Stimulated activated CD4-positive, alpha-beta T cell treated with anti-CD3 and anti-CD28 coated beads, Interleukin-1b, Interleukin-23, amount 100 ng/mL, for 48 hours (primary cell): ENCODE results near the gene SYNRG.
"Not testable (repeated sequence)": the region's sequence is repeated elsewhere in the genome, so short reads cannot be mapped to it uniquely, and the experiment has no call there.

Experiments used
- DNase-seq: peaks from one replicate; pipeline ENCODE4 v3.0.0-alpha.2; 2020

SYNRG gene

GRCh38 chr17:37541880-37542660 lies 67.1 kb downstream of the SYNRG start:
- no peak for DNase-seq

- no peak for DNase-seq
Observed at GRCh38 chr17:37538981-37539659, 70.1 kb downstream of the SYNRG start.

GRCh38 chr17:37535906-37536305 lies 73.3 kb downstream of the SYNRG start:
- no peak for DNase-seq

- DNase-seq: no peak
Observed at GRCh38 chr17:37532756-37533155, 76.5 kb downstream of the SYNRG start.

DNA sequence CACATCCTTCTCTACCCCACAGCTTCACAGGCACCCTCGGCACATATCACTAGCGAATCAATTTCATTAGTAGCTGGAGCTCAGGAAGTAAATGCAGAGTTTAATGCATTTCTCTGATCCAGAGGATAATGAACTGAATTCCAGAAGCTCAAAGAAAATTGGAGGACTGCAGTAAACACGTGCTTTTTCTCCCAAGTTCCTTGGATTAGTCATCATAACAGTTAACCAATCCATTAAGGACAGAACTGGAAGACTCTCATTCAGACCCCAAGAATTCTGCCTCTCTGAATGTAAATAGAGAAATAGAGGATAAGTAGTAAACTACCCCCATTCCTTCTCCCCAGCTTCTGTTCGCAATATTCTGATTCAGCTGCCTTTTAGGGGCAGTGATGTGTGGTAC lies 78.8 kb downstream of the SYNRG start:
- no peak for DNase-seq

- DNase-seq: peak; percentile 15
Observed at GRCh38 chr17:37527249-37527851, 81.9 kb downstream of the SYNRG start.

GRCh38 chr17:37523715-37524219 lies 85.5 kb downstream of the SYNRG start:
- no peak for DNase-seq

GRCh38 chr17:37521821-37522220 lies 87.4 kb downstream of the SYNRG start:
- DNase-seq: no peak

- no peak for DNase-seq
Observed at GRCh38 chr17:37520174-37520573, 89.0 kb downstream of the SYNRG start.

DNA sequence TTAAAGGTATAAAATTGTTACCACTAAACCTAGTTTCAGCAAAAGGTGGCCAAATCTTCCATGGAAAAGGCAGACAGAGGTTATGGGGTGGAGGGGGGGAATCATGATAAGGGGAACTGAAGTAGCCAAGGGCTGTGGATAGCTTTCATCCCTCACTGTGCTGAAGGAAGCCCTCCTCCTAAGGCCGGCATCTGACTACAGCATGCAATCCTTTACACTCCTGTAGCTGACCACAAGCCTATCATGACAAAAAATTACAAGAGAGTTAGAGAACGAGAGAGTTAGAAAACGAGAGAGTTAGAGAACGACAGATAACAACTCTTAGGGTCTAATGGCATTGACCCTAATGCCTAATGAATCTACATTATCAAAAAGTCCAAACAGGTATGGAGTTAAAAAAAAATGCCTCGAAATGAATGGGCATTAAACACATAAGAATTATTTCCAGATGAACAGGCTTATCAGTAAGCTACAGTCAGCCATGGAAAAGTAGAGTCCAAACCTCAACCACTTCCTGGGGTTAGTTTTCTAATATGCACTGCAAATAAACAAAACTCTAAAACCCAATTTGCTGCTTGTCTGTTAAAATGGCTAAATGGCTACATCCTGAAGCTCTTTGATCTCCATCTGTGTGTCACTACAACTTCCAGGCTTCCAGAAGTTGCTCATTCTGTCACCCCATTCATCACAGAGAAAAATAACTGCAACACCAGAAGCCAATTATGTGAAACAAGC lies 89.8 kb downstream of the SYNRG start:
- DNase-seq: no peak

GRCh38 chr17:37518826-37519225 lies 90.4 kb downstream of the SYNRG start:
- no peak for DNase-seq

GRCh38 chr17:37517881-37518280 lies 91.3 kb downstream of the SYNRG start:
- no peak for DNase-seq

DNA sequence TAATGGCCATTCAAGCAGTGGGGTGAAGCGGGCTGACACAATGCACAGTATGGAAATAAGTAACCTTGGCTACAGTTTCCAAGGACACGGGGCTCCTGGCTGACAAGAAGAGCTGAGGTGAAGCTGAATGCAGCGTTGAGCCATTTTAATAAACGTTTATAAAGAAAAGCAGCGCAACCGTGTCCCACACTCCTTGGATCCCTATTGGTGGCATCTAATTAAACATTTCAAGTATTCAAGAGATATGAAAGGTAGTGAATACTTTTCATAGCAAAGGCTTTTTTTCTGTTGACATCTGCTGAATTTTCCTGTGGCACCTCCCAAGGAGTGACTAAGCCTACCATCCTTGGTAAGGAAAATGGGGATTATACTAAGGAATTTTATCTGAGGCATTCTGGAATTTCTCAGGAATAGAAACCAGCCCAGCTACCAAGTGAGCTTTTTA lies 93.1 kb downstream of the SYNRG start:
- no peak for DNase-seq

DNA sequence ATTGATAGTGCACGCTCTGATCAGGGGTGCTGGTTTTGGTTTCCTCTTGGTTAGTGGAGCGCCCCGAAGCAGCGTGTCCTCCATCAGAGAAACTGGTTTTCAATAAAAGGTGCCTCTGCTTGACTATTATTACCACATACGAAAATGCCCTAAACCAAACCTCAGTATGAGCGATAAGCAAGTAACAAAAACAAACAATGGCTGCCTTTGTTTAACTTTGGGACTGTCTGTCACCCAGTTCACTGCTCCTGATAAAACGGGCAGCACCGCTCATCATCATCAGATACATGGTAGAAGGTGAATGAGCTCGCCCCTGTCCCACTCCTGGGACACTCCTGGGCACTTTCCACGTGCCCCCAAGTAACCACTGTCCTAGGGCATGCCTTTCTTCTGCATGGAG lies 95.5 kb downstream of the SYNRG start:
- DNase-seq: no peak

DNA sequence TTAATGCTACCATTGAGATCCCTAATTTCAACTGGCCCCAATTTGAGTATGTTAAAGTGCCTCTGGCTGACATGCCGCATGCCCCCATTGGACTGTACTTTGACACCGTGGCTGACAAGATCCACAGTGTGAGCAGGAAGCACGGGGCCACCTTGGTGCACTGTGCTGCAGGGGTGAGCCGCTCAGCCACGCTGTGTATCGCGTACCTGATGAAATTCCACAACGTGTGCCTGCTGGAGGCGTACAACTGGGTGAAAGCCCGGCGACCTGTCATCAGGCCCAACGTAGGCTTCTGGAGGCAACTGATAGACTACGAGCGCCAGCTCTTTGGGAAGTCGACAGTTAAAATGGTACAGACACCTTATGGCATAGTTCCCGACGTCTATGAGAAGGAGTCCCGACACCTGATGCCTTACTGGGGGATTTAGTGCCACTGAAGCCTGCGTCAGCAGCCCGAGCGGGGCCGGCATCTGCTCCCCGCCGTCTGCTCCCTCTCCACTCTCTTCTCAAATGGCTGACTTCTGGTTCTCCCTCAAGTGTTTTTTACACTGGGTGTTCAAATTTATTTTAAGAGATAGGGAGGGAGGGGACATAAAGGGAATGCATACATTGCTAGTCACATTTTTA lies 96.7 kb downstream of the SYNRG start:
- DNase-seq: no peak

DNA sequence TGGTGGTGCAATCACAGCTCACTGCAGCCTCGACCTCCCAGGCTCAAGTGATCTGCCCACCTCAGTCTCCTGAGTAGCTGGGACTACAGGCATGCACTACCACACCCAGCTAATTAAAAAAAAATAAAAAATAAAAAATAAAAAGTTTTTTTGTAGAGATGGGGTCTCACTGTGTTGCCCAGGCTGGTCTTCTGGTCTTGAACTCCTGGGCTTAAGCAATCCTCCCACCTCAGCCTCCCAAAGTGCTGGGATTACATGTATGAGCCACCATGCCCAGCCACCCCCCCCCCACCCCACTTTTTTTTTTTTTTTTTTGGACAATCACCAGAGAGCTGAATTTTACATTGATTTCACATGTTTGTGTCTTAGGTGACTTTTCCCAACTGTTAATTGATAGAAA lies 97.6 kb downstream of the SYNRG start:
- DNase-seq: not testable (repeated sequence)

- no peak for DNase-seq
Observed at GRCh38 chr17:37510056-37510455, 99.2 kb downstream of the SYNRG start.

DNA sequence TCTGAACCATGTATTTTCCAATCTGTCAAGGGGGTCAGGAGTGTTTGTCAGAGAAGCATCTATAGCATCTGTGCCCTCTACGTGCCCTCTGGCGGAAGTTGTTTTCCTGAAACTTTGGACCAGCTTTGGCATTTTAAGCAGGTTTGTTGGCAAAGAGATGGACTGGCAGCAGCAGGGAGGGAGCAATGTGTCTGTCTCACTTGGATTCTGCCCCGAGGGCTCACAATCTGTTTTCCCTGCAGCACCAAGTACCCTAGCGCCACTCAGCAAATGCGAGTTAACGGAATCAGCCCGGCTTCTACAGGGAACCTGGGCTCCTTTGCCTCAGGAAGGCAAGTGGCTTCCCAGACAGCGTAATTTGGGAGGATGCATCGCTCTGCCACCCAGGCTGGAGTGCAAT lies 102.1 kb downstream of the SYNRG start:
- no peak for DNase-seq

DNA sequence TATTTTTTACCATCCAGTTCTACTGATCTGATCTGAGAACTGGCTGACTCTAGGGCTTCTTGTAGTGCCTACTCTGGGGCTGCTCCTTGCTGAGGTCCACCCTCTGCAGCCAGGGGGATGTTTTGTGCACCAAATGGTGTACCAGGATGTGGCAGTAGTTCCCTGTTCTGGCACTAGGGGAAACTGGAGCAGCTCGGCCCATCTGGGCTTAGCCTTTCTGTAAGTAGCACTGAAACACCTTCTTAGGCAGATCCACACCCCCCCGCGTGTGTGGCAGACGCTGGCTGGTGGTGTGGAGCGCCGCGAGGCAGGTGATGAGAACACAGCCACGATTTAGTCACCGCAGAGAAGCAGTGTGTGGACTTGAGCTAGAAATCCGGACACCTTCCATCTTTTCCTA lies 102.5 kb downstream of the SYNRG start:
- DNase-seq: peak; percentile 39

- no peak for DNase-seq
Observed at GRCh38 chr17:37505333-37505732, 103.9 kb downstream of the SYNRG start.

- no peak for DNase-seq
Observed at GRCh38 chr17:37503148-37503547, 106.1 kb downstream of the SYNRG start.
